NCI-H1417 treated with DMSO at 0.1 percent for 48 hours (cell line): ENCODE results near the gene BABAM2.

Source experiments
- DNase-seq: peaks from one replicate; lab custom pipeline; 2025; lab: John Stamatoyannopoulos, UW

The BABAM2 gene

GRCh38 chr2:28129955-28130695 is 239.6 kb downstream of the BABAM2 start:
- no peak for DNase-seq

GRCh38 chr2:28133778-28134177 is 243.2 kb downstream of the BABAM2 start:
- DNase-seq = no peak

GRCh38 chr2:28134262-28134812 is 243.8 kb downstream of the BABAM2 start:
- DNase-seq = no peak

GRCh38 chr2:28134857-28135256 is 244.3 kb downstream of the BABAM2 start:
- no peak for DNase-seq

- no peak for DNase-seq
Observed at GRCh38 chr2:28135324-28135723, 244.8 kb downstream of the BABAM2 start.

GRCh38 chr2:28135799-28136198 is 245.3 kb downstream of the BABAM2 start:
- DNase-seq = no peak

- DNase-seq = no peak
Observed at GRCh38 chr2:28136556-28136955, 246.0 kb downstream of the BABAM2 start.

GRCh38 chr2:28137221-28137620 is 246.7 kb downstream of the BABAM2 start:
- DNase-seq = no peak

GRCh38 chr2:28142386-28142785 is 251.9 kb downstream of the BABAM2 start:
- DNase-seq = no peak

- DNase-seq = no peak
Observed at GRCh38 chr2:28148000-28148399, 257.5 kb downstream of the BABAM2 start.

GRCh38 chr2:28148566-28148965 is 258.0 kb downstream of the BABAM2 start:
- no peak for DNase-seq

GRCh38 chr2:28150236-28150915 is 259.8 kb downstream of the BABAM2 start:
- DNase-seq = no peak

- no peak for DNase-seq
Observed at GRCh38 chr2:28150994-28151393, 260.5 kb downstream of the BABAM2 start.

- no peak for DNase-seq
Observed at GRCh38 chr2:28152585-28153280, 262.2 kb downstream of the BABAM2 start.

- no peak for DNase-seq
Observed at GRCh38 chr2:28153851-28154250, 263.3 kb downstream of the BABAM2 start.

GRCh38 chr2:28155086-28155485 is 264.6 kb downstream of the BABAM2 start:
- DNase-seq = no peak

- DNase-seq = no peak
Observed at GRCh38 chr2:28155627-28156026, 265.1 kb downstream of the BABAM2 start.

GRCh38 chr2:28158791-28159190 is 268.3 kb downstream of the BABAM2 start:
- DNase-seq = no peak

- DNase-seq = no peak
Observed at GRCh38 chr2:28160986-28161425, 270.5 kb downstream of the BABAM2 start.

GRCh38 chr2:28161466-28161865 is 270.9 kb downstream of the BABAM2 start:
- no peak for DNase-seq

- DNase-seq = no peak
Observed at GRCh38 chr2:28162564-28162963, 272.0 kb downstream of the BABAM2 start.

GRCh38 chr2:28163028-28163427 is 272.5 kb downstream of the BABAM2 start:
- no peak for DNase-seq
